ENCODE measurements around the gene SEC16A.
"Not testable (repeated sequence)": the region's sequence is repeated elsewhere in the genome, so short reads cannot be mapped to it uniquely, and the experiment has no call there.

SEC16A gene

GRCh38 chr9:136412962-136413361 is 69.9 kb downstream of the SEC16A start:
- no peak for DNase-seq

- DNase-seq: no peak
Measured at GRCh38 chr9:136411378-136411777, 71.5 kb downstream of the SEC16A start.

- peak; percentile 84 for DNase-seq
Measured at GRCh38 chr9:136410500-136411287, 72.1 kb downstream of the SEC16A start, which contains the start of the genes ENTR1 and PMPCA. Gene ENTR1, minus strand, starts transcription at chr9:136410614. Its CDS starts 217 bp downstream, at chr9:136410397. Gene PMPCA, plus strand, starts transcription at chr9:136410658. Its CDS starts 11 bp downstream, at chr9:136410669.

GRCh38 chr9:136409557-136410455 is 73.0 kb downstream of the SEC16A start:
- DNase-seq: peak; percentile 38

- DNase-seq: no peak
Measured at GRCh38 chr9:136407911-136408310, 74.9 kb downstream of the SEC16A start.

GRCh38 chr9:136407061-136407460 is 75.8 kb downstream of the SEC16A start:
- DNase-seq: not testable (repeated sequence)

GRCh38 chr9:136405904-136406303 is 76.9 kb downstream of the SEC16A start:
- not testable (repeated sequence) for DNase-seq

GRCh38 chr9:136405481-136405880 is 77.4 kb downstream of the SEC16A start:
- no peak for DNase-seq

- DNase-seq: no peak
Measured at GRCh38 chr9:136404801-136405136, 78.1 kb downstream of the SEC16A start.

GRCh38 chr9:136403915-136404800 is 78.7 kb downstream of the SEC16A start:
- no peak for DNase-seq

- no peak for DNase-seq
Measured at GRCh38 chr9:136403538-136403914, 79.3 kb downstream of the SEC16A start.

- no peak for DNase-seq
Measured at GRCh38 chr9:136402067-136402466, 80.8 kb downstream of the SEC16A start.

- no peak for DNase-seq
Measured at GRCh38 chr9:136401173-136401922, 81.5 kb downstream of the SEC16A start.

GRCh38 chr9:136400038-136400834 is 82.6 kb downstream of the SEC16A start, which contains the start of gene SNAPC4:
Gene SNAPC4, minus strand, starts transcription at chr9:136400170. Its CDS starts 1,742 bp downstream, at chr9:136398428.
- peak; percentile 78 for DNase-seq

- DNase-seq: peak; percentile 22
Measured at GRCh38 chr9:136399176-136400037, 83.4 kb downstream of the SEC16A start.

- no peak for DNase-seq
Measured at GRCh38 chr9:136398286-136398685, 84.6 kb downstream of the SEC16A start.

- no peak for DNase-seq
Measured at GRCh38 chr9:136397643-136398042, 85.2 kb downstream of the SEC16A start.

- DNase-seq: no peak
Measured at GRCh38 chr9:136396219-136396515, 86.7 kb downstream of the SEC16A start.

GRCh38 chr9:136395345-136396218 is 87.3 kb downstream of the SEC16A start:
- no peak for DNase-seq

Measured in HCEC 1CT (cell line).